A673 (cell line): ENCODE data around the gene PRICKLE1. TPM values are rescaled to one million over a fixed set of nuclear protein-coding genes. Genes with fewer than 3 reads are reported as not detected.

Experiments
- BruUV-seq: library from RNA; stranded (reverse); fragments of 400-500 nt; replicated peaks from 2 replicates; lab custom pipeline; 2021; lab: Mats Ljungman, UMichigan
- CTCF ChIA-PET: fragments of 300-600 bp; sonication (Branson Sonifier 250); formaldehyde crosslinking; loops from one replicate; lab custom pipeline; 2022; ENCODE audit warnings: antibody characterized with exemption; lab: Charles Lee
- POLR2A ChIA-PET: fragments of 300-600 bp; sonication (Branson Sonifier 250); formaldehyde crosslinking; loops from one replicate; lab custom pipeline; 2022; ENCODE audit warnings: antibody characterized with exemption; ENCODE audit not compliant: low non-redundant PET; lab: Charles Lee
- DNase-seq: peaks from one replicate; pipeline ENCODE4 v3.0.0-alpha.2; 2015; ENCODE audit warnings: low spot score
- H3K27ac ChIP-seq: fragments of 200-600 bp; sonication (generic); 2 replicates; pipeline ENCODE4 v1.5.1; 2016; ENCODE audit warnings: mixed run types, low read depth, mild to moderate bottlenecking, mixed read lengths, antibody characterized with exemption, low read length; ENCODE audit not compliant: poor library complexity, severe bottlenecking
- H3K27me3 ChIP-seq: fragments of 200-600 bp; sonication (generic); replicated peaks from 2 replicates; pipeline ENCODE4 v1.6.1; 2017; ENCODE audit warnings: mixed run types, low read depth, mild to moderate bottlenecking, mixed read lengths, antibody characterized with exemption, low read length; ENCODE audit not compliant: insufficient read depth, poor library complexity
- H3K36me3 ChIP-seq: fragments of 200-600 bp; sonication (generic); 2 replicates; pipeline ENCODE4 v1.6.1; 2016; ENCODE audit warnings: mixed run types, mild to moderate bottlenecking, mixed read lengths, antibody characterized with exemption, low read length; ENCODE audit not compliant: insufficient read depth, poor library complexity, severe bottlenecking
- H3K4me1 ChIP-seq: fragments of 200-600 bp; sonication (generic); 2 replicates; pipeline ENCODE4 v1.6.1; 2017; ENCODE audit warnings: mixed run types, mild to moderate bottlenecking, mixed read lengths, antibody characterized with exemption, low read length; ENCODE audit not compliant: insufficient read depth, poor library complexity, severe bottlenecking
- H3K4me3 ChIP-seq: fragments of 200-600 bp; sonication (generic); 2 replicates; pipeline ENCODE4 v1.5.1; 2016; ENCODE audit warnings: low read depth, mixed run types, mild to moderate bottlenecking, mixed read lengths, low read length; ENCODE audit not compliant: poor library complexity, severe bottlenecking
- H3K9me3 ChIP-seq: fragments of 200-600 bp; sonication (generic); 2 replicates; pipeline ENCODE4 v1.6.1; 2016; ENCODE audit warnings: mixed run types, low read depth, mild to moderate bottlenecking, mixed read lengths, antibody characterized with exemption, low read length; ENCODE audit not compliant: poor library complexity, severe bottlenecking
- EZH2 ChIP-seq: fragments of 200-600 bp; sonication (generic); IDR thresholded peaks from 2 replicates; pipeline ENCODE4 v1.6.1; 2017; ENCODE audit warnings: borderline replicate concordance, low read depth, mild to moderate bottlenecking, mixed read lengths, antibody characterized with exemption, low read length; ENCODE audit not compliant: poor library complexity, severe bottlenecking
- intact Hi-C: fragments of 100-400 bp; cut with micrococcal nuclease; formaldehyde crosslinking; loops from one replicate; pipeline ENCODE4 v1.10.0; 2022; ENCODE audit not compliant: unreplicated experiment
- total RNA-seq: library from RNA; stranded (reverse); gene quantifications from 2 replicates; pipeline ENCODE4 v1.2.3, GENCODE V29; 2021
- TF ChIP-seq, protein P1 (sequence below): fragments of 300-800, 200-600 bp; sonication (generic); conservative IDR thresholded peaks from 2 replicates; pipeline ENCODE4 v1.5.1; 2017; ENCODE audit warnings: low read depth, mild to moderate bottlenecking, antibody characterized with exemption, low read length, moderate library complexity, mixed read lengths

Gene PRICKLE1
- total RNA-seq, 1 experiment from 2014 or later: 1.1 TPM

DNA sequence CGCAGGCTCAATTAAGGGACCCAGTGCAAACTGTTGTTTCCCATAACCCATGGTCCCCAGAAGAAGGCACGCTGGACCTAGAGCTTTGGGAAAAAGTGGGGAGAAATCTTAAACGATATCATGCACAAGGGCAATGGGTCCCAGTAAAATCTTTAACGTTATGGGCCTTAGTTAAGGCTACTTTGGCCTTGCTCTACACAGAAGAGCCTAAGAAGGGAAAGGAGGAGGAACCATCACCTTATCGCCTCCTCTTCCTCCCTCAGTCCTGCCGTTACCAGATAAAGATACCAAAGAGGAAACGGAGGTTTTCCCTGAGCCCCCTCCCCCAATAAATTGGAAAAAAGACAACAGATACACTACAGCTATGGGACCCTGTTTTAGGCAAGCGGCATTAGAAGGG lies 146.7 kb downstream of the PRICKLE1 start:
- intact Hi-C loops: no loop called here
- no peaks in the 10 kb centered on the region for H3K27me3 ChIP-seq
- no TSS peak for BruUV-seq
- H3K4me3 ChIP-seq: no peak overlapping the region
- no peak overlapping the region for H3K27ac ChIP-seq
- H3K9me3 ChIP-seq: no peaks in the 10 kb centered on the region
- no peak for DNase-seq
- no peaks in the 10 kb centered on the region for H3K36me3 ChIP-seq
- ChIA-PET CTCF (no interaction called here), POLR2A (no interaction called here)
- no peak for TF ChIP-seq EZH2
- TF ChIP-seq, protein P1, sequence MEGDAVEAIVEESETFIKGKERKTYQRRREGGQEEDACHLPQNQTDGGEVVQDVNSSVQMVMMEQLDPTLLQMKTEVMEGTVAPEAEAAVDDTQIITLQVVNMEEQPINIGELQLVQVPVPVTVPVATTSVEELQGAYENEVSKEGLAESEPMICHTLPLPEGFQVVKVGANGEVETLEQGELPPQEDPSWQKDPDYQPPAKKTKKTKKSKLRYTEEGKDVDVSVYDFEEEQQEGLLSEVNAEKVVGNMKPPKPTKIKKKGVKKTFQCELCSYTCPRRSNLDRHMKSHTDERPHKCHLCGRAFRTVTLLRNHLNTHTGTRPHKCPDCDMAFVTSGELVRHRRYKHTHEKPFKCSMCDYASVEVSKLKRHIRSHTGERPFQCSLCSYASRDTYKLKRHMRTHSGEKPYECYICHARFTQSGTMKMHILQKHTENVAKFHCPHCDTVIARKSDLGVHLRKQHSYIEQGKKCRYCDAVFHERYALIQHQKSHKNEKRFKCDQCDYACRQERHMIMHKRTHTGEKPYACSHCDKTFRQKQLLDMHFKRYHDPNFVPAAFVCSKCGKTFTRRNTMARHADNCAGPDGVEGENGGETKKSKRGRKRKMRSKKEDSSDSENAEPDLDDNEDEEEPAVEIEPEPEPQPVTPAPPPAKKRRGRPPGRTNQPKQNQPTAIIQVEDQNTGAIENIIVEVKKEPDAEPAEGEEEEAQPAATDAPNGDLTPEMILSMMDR: no peak
- no peaks in the 10 kb centered on the region for H3K4me1 ChIP-seq

DNA sequence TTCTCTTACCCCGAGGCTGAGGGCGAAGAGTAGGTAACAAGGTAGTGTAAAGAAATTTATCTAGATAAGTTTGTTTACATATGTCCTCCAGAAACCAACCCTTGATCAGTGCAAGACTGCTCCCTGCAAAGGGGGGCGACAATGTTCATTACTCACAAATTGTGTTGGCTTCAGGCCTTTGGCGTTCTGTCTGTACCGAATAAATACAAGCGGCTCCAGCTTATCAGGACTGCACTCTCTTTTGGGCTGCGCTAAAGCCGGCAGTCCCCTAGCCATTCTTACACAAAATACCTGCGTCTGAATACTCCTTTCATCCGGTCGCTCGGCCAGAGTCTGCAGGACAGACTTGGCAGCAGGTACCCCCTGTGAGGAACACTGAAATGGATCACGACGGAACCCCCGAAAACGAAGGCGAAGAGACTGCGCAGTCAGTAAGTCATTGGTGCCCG lies 147.2 kb downstream of the PRICKLE1 start:
- ChIA-PET POLR2A (no interaction called here), CTCF (no interaction called here)
- no peak for TF ChIP-seq EZH2
- TF ChIP-seq, protein P1: no peak
- no peak overlapping the region for H3K4me3 ChIP-seq
- intact Hi-C loops: no loop called here
- no peaks in the 10 kb centered on the region for H3K4me1 ChIP-seq
- no peak for DNase-seq
- BruUV-seq: no TSS peak
- no peak overlapping the region for H3K27ac ChIP-seq
- H3K9me3 ChIP-seq: no peaks in the 10 kb centered on the region
- no peaks in the 10 kb centered on the region for H3K36me3 ChIP-seq
- H3K27me3 ChIP-seq: no peaks in the 10 kb centered on the region

DNA sequence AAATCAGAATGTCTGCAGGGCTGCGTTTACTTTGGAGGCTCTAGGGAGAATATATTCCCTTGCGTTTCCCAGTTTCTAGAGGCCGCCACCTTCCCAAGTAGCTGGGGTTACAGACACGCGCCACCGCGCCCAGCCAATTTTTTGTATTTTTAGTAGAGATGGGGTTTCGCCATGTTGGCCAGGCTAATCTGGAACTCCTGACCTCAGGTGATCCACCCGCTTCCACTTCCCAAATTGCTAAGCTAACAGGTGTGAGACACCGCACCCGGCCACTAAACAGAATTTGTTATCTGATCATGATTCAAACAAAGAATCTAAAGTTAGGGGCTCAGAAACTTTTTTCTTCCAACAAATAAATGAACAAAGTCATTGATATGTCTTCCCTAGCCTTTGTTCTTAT lies 148.9 kb downstream of the PRICKLE1 start:
- TF ChIP-seq, protein P1: no peak
- TF ChIP-seq EZH2: no peak
- H3K4me3 ChIP-seq: no peak overlapping the region
- H3K27me3 ChIP-seq: no peaks in the 10 kb centered on the region
- POLR2A ChIA-PET: no interaction called here
- DNase-seq: no peak
- CTCF ChIA-PET: no interaction called here
- no peaks in the 10 kb centered on the region for H3K4me1 ChIP-seq
- H3K36me3 ChIP-seq: no peaks in the 10 kb centered on the region
- H3K9me3 ChIP-seq: no peaks in the 10 kb centered on the region
- H3K27ac ChIP-seq: no peak overlapping the region
- intact Hi-C loops: no loop called here
- no TSS peak for BruUV-seq
